GM12891 (cell line): Measurements from ENCODE around the gene TMEM132E.

ENCODE experiments used
- POLR2A ChIP-seq: IDR thresholded peaks from 2 replicates; pipeline ENCODE4 v1.6.1; 2011; ENCODE audit warnings: low read depth, low read length, control low read depth
- POLR2AphosphoS5 ChIP-seq: IDR thresholded peaks from 2 replicates; pipeline ENCODE4 v1.6.1; 2011; ENCODE audit warnings: low read depth, low read length, control low read depth
- POU2F2 ChIP-seq: IDR thresholded peaks from 2 replicates; pipeline ENCODE4 v1.6.1; 2011; ENCODE audit warnings: low read depth, mild to moderate bottlenecking, control low read depth, low read length, moderate library complexity
- TAF1 ChIP-seq: IDR thresholded peaks from 2 replicates; pipeline ENCODE4 v1.6.1; 2011; ENCODE audit warnings: low read depth, low read length, control low read depth

- no peak for TF ChIP-seq POLR2A
- no peak for TF ChIP-seq POLR2AphosphoS5
- TF ChIP-seq POU2F2, result no peak
- TF ChIP-seq TAF1, result no peak
Measured at GRCh38 chr17:34635876-34636275, 56.5 kb downstream of the TMEM132E start.
